ENCODE measurements around the gene ACVR2A.

The ACVR2A gene

DNA sequence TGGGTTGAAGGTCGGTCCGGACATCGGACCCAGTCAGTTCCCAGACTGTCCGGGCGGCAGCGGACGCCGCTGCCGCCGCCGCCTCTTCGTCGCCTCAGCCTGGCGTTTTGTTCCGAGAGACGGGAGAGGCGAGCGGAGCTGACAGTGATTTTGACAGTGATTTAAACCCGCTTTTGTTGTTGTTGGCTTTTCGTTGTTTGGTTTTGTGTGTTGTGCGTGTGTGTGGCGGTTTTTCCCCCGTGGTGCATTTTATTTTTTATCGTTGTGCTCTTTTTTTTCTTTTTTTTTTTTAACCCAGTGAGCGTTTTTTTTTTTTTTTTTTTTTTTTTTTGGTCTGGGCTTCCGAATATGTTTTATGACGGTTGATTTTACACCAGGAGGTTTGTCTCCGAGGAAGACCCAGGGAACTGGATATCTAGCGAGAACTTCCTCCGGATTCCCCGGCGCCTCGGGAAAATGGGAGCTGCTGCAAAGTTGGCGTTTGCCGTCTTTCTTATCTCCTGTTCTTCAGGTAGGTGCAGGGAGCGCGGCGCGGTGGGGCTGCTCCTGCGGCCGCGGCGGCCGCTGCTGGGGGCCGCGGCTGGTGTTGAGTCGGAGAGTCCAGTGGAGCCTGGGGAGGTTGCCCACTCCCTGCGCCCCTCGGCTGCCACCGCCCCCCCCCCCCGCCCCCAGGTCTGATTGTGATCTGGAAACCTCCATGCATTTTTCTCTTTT is at the start of gene ACVR2A:
ACVR2A (plus strand) TSS at position 333 of the 714 bp plus-strand sequence; CDS start at position 457, 124 bp downstream.
- Mint-ChIP-seq H3K27me3 (peaks cover 44% of the 10 kb centered on the region), H3K9me3 (no peaks in the 10 kb centered on the region), H3K27ac (peak within 1 kb of the TSS; percentile 92), H3K36me3 (ENCODE audit: low read depth) (peaks cover 2% of the 10 kb centered on the region), H3K4me1 (peaks cover 43% of the 10 kb centered on the region), H3K4me3 (peak within 1 kb of the TSS; percentile 93)
- ATAC-seq (peak; percentile 12), DNase-seq (peak; percentile 22)

DNA sequence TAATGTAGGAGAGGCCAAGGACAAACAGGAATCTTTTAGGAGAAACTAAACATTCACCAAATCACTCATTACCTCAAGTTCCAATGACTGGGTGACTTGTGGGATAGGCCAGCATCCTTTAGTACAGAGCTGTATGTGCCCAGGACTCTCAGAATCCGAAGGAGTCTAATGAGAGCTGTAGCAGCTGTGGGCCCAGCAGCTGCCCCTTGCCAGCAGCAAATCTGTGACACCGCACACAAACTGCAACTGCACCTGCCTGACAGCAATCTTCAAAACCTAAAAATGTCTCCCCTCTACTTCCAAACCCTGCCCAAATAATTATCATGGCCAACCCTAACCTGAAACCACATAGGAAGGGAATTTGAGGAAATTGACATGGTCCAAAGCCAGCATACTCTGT is 44.5 kb upstream of the ACVR2A start:
- no peaks in the 10 kb centered on the region for H3K36me3 Mint-ChIP-seq (ENCODE audit: low read depth)
- no peak for ATAC-seq
- H3K9me3 Mint-ChIP-seq = no peaks in the 10 kb centered on the region
- no peaks in the 10 kb centered on the region for H3K27me3 Mint-ChIP-seq
- H3K27ac Mint-ChIP-seq = no peak overlapping the region
- DNase-seq = no peak
- peaks cover 8% of the 10 kb centered on the region for H3K4me1 Mint-ChIP-seq
- no peak overlapping the region for H3K4me3 Mint-ChIP-seq

DNA sequence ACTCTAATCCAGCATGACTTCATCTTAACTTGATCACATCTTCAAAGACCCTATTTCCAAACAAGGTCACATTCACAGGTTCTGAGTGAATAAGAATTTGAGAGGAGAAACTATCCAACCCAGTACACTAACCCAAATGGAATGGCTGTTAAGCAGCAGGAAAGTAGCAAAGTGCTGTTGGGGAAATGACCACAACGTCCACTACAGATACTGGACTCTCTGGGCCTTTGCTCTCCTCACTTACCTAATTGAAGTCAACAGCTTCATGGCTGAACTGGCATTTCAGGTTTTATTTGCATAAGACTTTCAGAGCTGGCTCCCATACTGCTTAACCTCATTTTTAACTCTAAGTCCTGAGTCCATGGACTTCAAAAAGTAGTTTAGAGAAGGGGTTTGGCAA is 38.0 kb upstream of the ACVR2A start:
- ATAC-seq (no peak), DNase-seq (no peak)
- no peaks in the 10 kb centered on the region for H3K4me1 Mint-ChIP-seq
- no peak overlapping the region for H3K27ac Mint-ChIP-seq
- no peaks in the 10 kb centered on the region for H3K36me3 Mint-ChIP-seq (ENCODE audit: low read depth)
- no peak overlapping the region for H3K4me3 Mint-ChIP-seq
- no peaks in the 10 kb centered on the region for H3K9me3 Mint-ChIP-seq
- peaks cover 2% of the 10 kb centered on the region for H3K27me3 Mint-ChIP-seq

DNA sequence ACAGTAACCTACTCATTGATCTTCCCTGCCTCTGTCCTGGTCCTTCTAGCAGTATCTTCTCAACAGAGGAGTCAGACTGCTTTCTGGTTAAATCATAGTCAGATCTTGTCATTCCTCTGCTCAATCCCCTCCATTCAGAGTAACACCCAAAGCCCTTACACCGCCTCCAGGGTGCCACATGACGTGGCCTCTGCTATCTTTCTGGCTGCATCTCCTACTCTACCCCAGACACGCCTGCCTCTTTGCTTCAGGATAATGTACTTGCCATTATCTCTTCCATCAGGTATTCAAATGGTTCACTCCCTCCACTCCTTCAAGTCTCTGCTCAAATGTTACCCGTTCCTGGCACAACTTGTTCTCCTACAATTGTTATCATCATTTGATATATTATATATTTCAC is 36.3 kb upstream of the ACVR2A start:
- no peak overlapping the region for H3K27ac Mint-ChIP-seq
- no peaks in the 10 kb centered on the region for H3K36me3 Mint-ChIP-seq (ENCODE audit: low read depth)

GRCh38 chr2:147810883-147811765 is 33.7 kb upstream of the ACVR2A start:
- H3K4me1 Mint-ChIP-seq = no peaks in the 10 kb centered on the region

More for the DNA sequence above, 36.3 kb upstream of the ACVR2A start:
- DNase-seq (no peak), ATAC-seq (no peak)
- H3K4me3 Mint-ChIP-seq = no peak overlapping the region
- no peaks in the 10 kb centered on the region for H3K4me1 Mint-ChIP-seq
- no peaks in the 10 kb centered on the region for H3K9me3 Mint-ChIP-seq
- H3K27me3 Mint-ChIP-seq = peaks cover 4% of the 10 kb centered on the region

DNA sequence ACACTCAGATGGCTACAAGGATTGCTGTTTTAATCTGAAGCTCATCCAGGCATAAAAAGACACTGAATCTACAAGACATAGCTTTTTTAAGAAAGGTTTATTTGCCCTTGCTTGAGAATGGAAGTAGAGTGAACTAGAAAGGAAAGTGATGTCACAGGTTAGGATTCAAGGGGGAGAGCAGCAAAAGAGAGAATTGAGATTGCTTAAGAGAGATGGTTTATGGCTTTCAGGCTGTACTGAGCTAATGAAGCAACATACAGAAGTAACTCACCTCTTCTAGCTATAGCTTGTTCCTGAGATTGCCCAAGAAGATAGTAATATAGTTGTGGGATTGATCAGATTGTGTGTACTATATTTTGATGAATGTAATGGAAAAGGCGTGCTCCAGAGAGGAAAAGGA is 26.1 kb upstream of the ACVR2A start:
- H3K27ac Mint-ChIP-seq = no peak overlapping the region
- no peaks in the 10 kb centered on the region for H3K4me1 Mint-ChIP-seq
- ATAC-seq (no peak), DNase-seq (no peak)
- H3K36me3 Mint-ChIP-seq (ENCODE audit: low read depth) = no peaks in the 10 kb centered on the region
- H3K9me3 Mint-ChIP-seq = peaks cover 11% of the 10 kb centered on the region
- no peak overlapping the region for H3K4me3 Mint-ChIP-seq
- H3K27me3 Mint-ChIP-seq = peaks cover 8% of the 10 kb centered on the region

More at GRCh38 chr2:147810883-147811765, 33.7 kb upstream of the ACVR2A start:
- H3K4me3 Mint-ChIP-seq = no peak overlapping the region
- no peaks in the 10 kb centered on the region for H3K9me3 Mint-ChIP-seq
- ATAC-seq (no peak), DNase-seq (no peak)
- H3K27me3 Mint-ChIP-seq = peaks cover 4% of the 10 kb centered on the region
- no peak overlapping the region for H3K27ac Mint-ChIP-seq
- no peaks in the 10 kb centered on the region for H3K36me3 Mint-ChIP-seq (ENCODE audit: low read depth)

- no peak overlapping the region for H3K4me3 Mint-ChIP-seq
- ATAC-seq = no peak
- H3K36me3 Mint-ChIP-seq (ENCODE audit: low read depth) = no peaks in the 10 kb centered on the region
- peaks cover 4% of the 10 kb centered on the region for H3K27me3 Mint-ChIP-seq
- H3K4me1 Mint-ChIP-seq = no peaks in the 10 kb centered on the region
- peaks cover 14% of the 10 kb centered on the region for H3K9me3 Mint-ChIP-seq
- DNase-seq = no peak
- H3K27ac Mint-ChIP-seq = no peak overlapping the region
These were observed 20.2 kb upstream of the ACVR2A start for GRCh38 chr2:147824620-147825019.

GRCh38 chr2:147826278-147827087 is 18.3 kb upstream of the ACVR2A start:
- Mint-ChIP-seq H3K4me3 (no peak overlapping the region), H3K27me3 (peaks cover 4% of the 10 kb centered on the region), H3K36me3 (ENCODE audit: low read depth) (no peaks in the 10 kb centered on the region), H3K4me1 (no peaks in the 10 kb centered on the region), H3K9me3 (peaks cover 14% of the 10 kb centered on the region), H3K27ac (no peak overlapping the region)
- no peak for ATAC-seq
- no peak for DNase-seq

- ATAC-seq = no peak
- H3K36me3 Mint-ChIP-seq (ENCODE audit: low read depth) = no peaks in the 10 kb centered on the region
These were observed 17.8 kb upstream of the ACVR2A start for GRCh38 chr2:147827088-147827375.

DNA sequence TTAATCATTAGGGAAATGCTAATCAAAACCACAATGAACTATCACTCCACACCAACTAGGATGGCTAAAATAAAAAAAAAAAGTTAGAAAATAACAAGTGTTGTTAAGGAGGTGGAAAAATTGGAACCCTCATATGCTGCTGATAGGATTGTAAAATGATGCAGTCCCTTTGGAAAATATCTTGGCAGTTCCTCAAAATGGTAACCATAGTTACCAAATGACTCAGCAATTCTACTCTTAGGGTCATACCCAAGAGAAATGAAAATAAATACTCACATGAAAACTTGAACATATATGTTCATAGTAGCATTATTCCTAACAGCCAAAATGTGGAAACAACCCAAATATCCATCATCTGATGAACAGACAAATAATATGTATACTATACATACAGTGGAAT is 15.7 kb upstream of the ACVR2A start:
- H3K4me3 Mint-ChIP-seq = no peak overlapping the region
- DNase-seq = no peak
- H3K9me3 Mint-ChIP-seq = peaks cover 3% of the 10 kb centered on the region
- H3K27ac Mint-ChIP-seq = no peak overlapping the region
- no peak for ATAC-seq
- H3K27me3 Mint-ChIP-seq = peaks cover 4% of the 10 kb centered on the region
- no peaks in the 10 kb centered on the region for H3K4me1 Mint-ChIP-seq
- no peaks in the 10 kb centered on the region for H3K36me3 Mint-ChIP-seq (ENCODE audit: low read depth)

More at GRCh38 chr2:147827088-147827375, 17.8 kb upstream of the ACVR2A start:
- Mint-ChIP-seq H3K27me3 (peaks cover 7% of the 10 kb centered on the region), H3K4me3 (no peak overlapping the region), H3K9me3 (peaks cover 14% of the 10 kb centered on the region), H3K4me1 (no peaks in the 10 kb centered on the region), H3K27ac (no peak overlapping the region)
- DNase-seq = no peak

GRCh38 chr2:147836099-147836498 is 8.7 kb upstream of the ACVR2A start:
- DNase-seq (no peak), ATAC-seq (no peak)
- Mint-ChIP-seq H3K4me3 (no peak overlapping the region), H3K27ac (no peak overlapping the region), H3K9me3 (no peaks in the 10 kb centered on the region), H3K4me1 (no peaks in the 10 kb centered on the region), H3K36me3 (ENCODE audit: low read depth) (no peaks in the 10 kb centered on the region), H3K27me3 (peaks cover 29% of the 10 kb centered on the region)

- Mint-ChIP-seq H3K27ac (peak overlapping the region; percentile 50), H3K4me3 (peak overlapping the region; percentile 93), H3K36me3 (ENCODE audit: low read depth) (peaks cover 2% of the 10 kb centered on the region), H3K4me1 (peaks cover 41% of the 10 kb centered on the region), H3K27me3 (peaks cover 48% of the 10 kb centered on the region), H3K9me3 (no peaks in the 10 kb centered on the region)
- DNase-seq = no peak
- ATAC-seq = no peak
These were observed 1.4 kb upstream of the ACVR2A start for GRCh38 chr2:147843391-147843863.

DNA sequence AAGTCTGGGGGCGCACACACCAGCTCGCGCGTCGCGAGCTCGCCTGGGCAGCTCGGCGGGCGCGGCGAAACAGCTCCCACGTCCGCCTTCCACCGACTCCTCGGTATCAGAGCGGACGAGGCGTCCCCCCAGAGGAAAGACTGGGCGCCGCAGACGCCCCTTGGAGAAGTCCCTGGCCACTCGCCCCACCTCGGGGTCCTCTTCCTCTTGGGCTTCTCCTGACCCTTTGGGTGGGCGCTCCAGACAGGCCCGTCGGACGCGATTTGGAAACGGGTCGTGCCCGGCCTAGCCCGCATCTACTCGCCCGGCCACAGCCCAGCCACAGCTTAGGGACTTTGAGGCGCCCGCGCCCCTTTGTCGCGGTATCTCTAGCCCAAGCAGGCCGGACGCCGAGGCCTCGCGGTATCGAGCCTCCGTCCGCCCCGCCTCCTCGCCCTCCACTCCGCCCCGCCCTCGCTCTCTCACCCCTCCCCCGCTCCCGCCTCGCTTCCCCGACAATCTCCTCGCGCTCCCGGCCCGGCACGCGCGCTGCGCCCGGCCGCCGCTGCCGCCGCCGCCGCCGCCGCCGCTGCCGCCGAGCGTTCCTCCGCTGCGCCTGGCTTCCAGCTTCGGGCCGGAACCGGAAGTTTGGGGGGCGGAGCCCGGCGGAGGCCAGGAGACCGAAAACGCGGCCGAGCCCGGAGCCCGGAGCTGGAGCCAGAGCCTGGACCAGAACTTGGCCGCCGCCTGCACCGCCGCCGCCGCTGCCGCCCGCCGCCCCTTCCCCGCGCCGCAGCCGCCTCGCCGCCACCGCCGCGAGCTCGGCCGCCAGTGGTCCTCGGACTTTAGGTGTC is 749 bp upstream of the ACVR2A start:
- Mint-ChIP-seq H3K27me3 (peaks cover 44% of the 10 kb centered on the region), H3K4me1 (peaks cover 42% of the 10 kb centered on the region), H3K36me3 (ENCODE audit: low read depth) (peaks cover 2% of the 10 kb centered on the region), H3K4me3 (peak overlapping the region; percentile 93), H3K9me3 (no peaks in the 10 kb centered on the region), H3K27ac (peak overlapping the region; percentile 50)
- DNase-seq = peak; percentile 89
- peak; percentile 75 for ATAC-seq

Data from activated naive CD8-positive, alpha-beta T cell treated with anti-CD3 and anti-CD28 coated beads, Interleukin-2, amount 50 U/mL, for 24 hours (primary cell).